Left cardiac atrium (tissue), 4 donors: ENCODE measurements around the gene CPTP. TPM values are rescaled to one million over a fixed set of nuclear protein-coding genes. Genes with fewer than 3 reads are reported as not detected.

Experiments
- ATAC-seq, 2 donors: fragments of 200-7000 bp; cut with Tn5 transposase; one replicate each; pipeline ENCODE4 v1.9.1; 2020; ENCODE audit warnings: mild to moderate bottlenecking in 2 of 2, moderate library complexity in 2 of 2
- DNase-seq: peaks from one replicate; pipeline ENCODE4 v3.0.0-alpha.2; 2020
- intact Hi-C, 2 donors: fragments of 100-400 bp; cut with DNase I; formaldehyde crosslinking; loops; one replicate each; pipeline versions ENCODE4 v1.14.1 to v1.15.1; 2022 to 2023
- total RNA-seq, 2 donors: library from RNA; stranded (reverse); fragmentation: NEBNext Ultra II Directional; extraction: Animal tissue kit (Norgen Biotek cat#: 25700); gene quantifications; one replicate each; pipeline ENCODE4 v1.2.1, GENCODE V29; 2021
- donor health status: DM: no; HTN: yes; CAD: no.
- donor health status: DM: no; HTN: yes; CAD: no; lungs with severe emphysema.
- donor health status: DM: yes; HTN: yes; CAD: no.
- donor health status: Dilated cardiomyopathy.

Gene CPTP
- total RNA-seq, 2 donors from 2014 or later = 31.8 to 32.5 TPM

DNA sequence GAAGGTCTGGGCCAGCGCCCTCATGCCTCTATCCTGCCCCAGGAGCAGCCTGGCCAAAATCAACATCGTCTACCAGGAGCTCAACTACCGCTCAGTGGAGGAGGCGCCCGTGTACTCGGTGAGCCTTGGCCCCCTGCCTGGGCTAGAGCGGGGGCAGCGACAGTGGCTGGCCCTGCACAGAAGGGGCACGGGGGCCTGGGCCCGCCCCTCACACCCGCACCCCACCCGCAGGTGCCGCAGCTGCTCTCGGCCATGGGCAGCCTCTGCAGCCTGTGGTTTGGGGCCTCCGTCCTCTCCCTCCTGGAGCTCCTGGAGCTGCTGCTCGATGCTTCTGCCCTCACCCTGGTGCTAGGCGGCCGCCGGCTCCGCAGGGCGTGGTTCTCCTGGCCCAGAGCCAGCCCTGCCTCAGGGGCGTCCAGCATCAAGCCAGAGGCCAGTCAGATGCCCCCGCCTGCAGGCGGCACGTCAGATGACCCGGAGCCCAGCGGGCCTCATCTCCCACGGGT lies 33.5 kb upstream of the CPTP start:
- DNase-seq (peak; percentile 38), ATAC-seq (peak; percentile 3 to 36)
- intact Hi-C loops = loop anchor here in 1 of 2 donors (2.0 kb wide), 1 partner anchor 168 kb away; no protein-coding TSS in a partner anchor

DNA sequence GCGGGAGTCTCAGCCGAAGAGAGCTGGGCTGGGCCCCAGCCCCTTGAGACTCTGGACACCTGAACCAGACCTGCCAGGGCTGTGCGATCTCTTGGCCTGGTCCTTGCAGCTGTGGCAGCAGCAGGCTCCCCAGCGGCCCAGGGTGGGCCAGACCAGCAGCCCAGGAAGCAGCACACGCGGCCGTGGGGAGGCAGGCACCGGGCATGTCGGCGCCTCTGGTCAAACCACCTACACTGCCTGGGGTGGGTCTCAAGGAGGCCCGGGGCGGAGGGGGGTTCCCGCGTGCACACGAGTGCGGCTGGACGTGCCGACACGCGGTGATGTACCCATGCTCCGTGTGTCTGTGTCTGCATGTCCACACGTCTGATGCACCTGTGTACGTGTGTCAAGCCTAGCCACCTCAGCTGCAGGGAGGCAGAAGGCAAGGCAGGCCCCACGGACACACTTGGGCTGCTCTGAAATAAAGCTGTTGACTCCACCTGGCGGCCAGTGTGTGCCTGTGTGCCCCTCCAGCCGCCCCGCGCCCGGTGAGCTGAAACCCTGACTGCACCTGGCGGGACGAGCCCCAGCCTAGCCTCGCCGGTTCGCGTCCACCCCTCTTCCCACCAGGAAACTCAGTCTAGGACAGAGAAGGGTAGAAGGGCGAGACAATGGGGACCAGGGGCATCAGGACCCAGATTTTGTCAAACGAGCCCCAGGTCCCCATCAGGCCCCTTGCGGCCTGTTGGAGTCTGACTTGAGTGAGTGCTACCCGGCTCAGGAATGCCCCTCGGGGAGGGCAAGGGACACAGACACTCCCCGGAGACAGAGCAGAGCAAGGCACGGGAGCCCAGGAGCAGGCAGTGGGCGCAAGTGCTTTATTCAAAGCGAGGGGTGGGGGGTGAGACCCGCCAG lies 32.8 kb upstream of the CPTP start:
- DNase-seq (peak; percentile 77), ATAC-seq (peak; percentile 69 to 79)
- intact Hi-C loops = loop anchor here in 1 of 2 donors (2.0 kb wide), 1 partner anchor 169 kb away; no protein-coding TSS in a partner anchor

DNA sequence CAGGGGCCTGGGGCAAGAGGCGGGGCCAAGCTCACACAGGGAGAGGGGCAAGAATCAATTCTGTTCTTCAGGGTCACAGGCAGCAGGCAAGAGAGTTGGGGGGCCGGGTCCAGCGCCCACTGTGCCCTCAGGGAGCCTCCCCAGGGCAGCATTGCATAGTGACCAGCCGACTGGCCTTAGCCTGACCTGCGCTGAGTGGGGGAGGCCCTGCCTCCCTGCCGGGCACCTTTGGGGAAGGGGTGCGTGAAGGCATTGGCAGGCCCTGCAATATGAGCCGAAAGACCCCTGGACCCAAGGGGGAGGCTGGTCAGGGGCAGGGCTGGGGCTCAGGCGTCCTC lies 32.2 kb upstream of the CPTP start:
- intact Hi-C loops = no loop called here
- DNase-seq = no peak

DNA sequence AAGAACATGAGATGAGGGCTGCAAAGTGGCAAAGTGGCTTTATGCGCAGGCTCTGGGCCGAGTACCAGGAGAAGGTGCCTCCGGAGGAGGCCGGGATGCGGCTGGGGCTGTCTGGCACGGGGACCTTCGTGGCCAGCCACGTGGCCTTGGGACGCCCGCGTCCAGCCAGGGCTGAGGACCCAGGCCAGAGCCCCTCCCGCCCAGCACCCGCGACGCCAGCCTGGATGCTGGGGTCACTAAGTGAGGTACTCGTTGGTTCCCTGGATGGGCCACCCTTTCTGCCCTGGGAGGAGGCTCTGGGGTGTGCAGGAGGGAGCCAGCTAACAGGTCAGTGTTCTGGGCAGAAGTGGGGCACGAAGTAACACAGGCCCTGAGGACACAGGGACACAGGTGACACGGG lies 31.8 kb upstream of the CPTP start:
- intact Hi-C loops = no loop called here
- peak; percentile 10 for DNase-seq
- peak in 1 of 2 donors; percentile 4 for ATAC-seq

More for the DNA sequence above, 32.2 kb upstream of the CPTP start:
- peak in 1 of 2 donors; percentile 1 for ATAC-seq

DNA sequence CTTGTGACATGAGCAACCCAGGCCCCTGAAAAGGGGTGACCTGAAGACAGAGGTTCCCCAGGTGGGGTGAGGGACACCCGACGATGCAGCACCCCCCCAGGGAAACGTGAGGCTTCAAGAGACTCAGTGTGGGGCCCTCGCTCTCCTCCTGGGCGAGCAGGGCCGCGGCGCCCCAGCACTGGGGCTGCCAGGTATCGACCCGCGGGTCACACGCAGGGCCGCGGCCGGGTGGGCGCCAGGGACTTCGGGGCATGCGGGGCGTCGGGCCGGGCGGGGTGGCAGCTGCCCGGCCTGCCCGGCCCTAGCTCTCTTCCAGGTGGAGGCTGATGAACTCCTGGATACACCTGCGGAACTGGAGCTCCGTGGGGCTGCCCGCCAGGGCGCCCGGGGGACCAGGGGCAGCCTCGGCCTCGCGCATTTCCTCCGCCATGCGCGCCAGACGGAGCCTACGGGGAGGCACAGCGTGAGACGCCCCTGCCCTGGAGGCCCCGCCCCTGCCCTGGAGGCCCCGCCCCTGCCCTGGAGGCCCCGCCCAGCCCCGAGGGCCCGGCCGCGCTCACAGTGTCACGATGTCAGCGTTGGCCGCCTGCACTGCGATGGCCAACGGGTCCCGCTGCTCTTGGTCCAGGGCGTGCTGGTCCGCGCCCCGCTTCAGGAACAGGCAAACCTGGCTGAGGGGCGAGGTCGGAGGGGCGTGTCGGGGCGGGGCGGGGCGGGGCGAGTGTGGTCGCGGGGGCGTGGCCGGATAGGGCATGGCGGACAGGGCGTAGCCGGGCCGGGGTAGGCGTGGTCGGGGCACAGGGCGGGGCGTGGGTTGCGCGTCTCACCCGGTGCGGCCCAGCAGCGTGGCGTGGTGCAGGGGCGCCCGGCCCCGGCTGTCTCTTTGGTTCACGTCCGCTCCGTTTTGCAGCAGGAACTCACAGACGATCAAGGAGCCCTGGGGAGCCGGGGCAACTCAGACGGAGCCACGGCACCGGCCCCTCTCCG lies 31.0 kb upstream of the CPTP start:
- ATAC-seq (peak in 1 of 2 donors; percentile 4), DNase-seq (peak; percentile 26)
- intact Hi-C loops = no loop called here

DNA sequence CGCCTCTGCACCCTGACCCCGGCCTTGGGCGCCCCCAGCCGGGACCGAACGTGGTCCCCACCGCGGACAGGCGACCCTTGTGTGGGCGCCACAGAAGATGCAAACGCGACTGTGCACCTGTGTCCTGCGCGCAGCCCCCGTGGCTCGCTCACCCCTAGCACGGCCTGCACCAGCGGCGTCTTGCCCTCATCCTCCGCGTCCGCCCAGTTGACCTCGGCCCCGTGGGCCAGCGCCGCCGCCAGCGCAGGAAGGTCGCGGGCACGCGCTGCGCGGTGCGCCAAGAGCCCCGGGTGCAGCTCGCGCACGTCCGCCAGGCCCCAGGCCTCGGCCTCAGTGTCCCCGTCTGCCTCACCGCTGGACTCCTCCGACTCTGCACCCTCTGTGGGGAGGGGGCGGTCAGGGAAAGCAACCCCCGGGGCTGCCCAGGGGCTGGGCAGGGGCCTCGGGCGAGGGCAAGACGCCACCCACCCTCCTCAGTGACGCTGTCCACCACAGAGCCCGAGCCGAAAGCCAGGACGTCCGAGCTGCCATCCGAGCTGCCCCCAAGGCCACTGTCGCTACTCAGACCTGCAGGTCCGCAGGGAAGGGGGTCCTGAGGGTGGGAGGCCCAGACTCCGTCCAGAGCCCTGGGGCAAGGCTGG lies 30.2 kb upstream of the CPTP start:
- DNase-seq (no peak), ATAC-seq (no peak)
- intact Hi-C loops = no loop called here

DNA sequence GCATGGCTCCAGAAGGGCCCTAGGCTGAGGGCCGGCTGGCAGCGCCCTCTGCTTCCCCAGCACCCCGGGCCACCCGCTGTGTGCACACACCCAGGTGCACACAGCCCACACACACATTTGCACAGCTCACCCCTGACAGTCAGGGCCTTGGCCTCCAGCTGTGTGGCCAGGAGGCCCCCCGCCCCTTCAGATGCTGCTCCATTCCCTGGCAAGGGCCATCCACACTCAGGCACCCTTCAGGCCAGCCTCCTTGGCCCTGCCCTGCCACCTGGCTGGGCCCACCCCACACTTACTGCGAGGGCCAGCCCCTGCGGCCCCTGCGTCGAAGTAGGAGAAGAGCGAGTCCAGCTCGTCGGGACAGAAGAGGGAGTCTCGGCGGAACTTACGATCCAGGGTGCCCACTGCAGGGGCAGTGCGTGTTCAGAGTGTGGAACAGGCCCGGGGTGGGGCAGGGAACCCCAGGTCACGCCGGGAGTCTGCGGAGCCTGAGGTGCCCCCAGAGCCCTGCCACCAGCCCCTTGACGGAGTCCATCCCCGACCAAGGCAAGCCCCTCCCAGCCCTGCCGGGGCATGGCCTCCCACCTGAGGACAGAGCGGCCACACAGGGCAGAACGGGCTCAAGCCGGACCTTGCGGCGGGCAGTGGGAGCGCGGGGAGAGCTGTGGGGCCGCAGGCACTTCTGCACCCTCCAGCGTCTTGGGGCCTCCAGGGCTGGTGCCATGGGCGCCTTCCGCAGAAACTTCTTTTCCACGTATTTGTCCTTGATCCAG lies 29.3 kb upstream of the CPTP start:
- DNase-seq (no peak), ATAC-seq (no peak)
- intact Hi-C loops = no loop called here

DNA sequence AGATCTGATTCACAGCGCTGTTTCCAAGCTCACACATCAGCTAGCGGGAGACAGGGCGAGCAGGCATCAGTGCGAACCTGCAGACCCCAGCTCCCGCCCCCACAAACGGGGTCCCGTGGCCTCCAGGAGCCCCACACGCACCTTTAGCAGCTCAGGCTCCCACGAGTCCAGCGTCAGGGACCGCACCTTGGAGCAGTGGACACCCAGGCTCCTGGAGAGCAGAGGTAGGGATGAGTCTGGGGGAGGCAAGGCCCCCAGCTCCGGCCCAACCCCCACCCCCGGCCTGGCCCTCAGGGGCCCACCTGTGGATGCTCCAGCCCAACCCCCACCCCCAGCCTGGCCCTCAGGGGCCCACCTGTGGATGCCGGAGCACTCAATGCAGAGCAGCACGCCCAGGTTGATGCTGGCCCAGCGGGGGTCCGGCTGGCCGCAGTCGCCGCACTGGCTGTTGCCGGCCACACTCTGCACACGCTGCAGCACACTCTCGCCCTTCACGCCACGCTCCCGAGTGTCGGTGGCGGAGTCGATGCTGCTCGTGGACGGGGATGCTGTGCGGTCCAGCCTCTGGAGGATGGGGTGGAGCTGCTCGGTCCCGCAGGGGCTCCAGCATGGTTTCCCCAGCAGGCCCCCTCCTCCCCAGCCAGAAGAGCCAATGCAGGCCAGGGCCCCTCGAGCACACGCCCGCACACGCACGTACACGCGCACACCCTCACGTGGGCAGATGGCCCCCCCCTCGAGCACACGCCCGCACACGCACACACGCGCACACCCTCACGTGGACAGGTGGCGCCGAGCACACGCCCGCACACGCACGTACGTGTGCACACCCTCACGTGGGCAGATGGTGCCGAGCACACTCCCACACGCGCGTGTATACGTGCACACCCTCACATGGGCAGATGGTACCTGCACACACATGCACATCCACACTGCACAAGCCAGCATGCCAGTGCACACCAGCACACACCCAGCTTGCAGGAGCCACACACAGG lies 28.2 kb upstream of the CPTP start:
- intact Hi-C loops = no loop called here
- ATAC-seq (no peak), DNase-seq (no peak)

DNA sequence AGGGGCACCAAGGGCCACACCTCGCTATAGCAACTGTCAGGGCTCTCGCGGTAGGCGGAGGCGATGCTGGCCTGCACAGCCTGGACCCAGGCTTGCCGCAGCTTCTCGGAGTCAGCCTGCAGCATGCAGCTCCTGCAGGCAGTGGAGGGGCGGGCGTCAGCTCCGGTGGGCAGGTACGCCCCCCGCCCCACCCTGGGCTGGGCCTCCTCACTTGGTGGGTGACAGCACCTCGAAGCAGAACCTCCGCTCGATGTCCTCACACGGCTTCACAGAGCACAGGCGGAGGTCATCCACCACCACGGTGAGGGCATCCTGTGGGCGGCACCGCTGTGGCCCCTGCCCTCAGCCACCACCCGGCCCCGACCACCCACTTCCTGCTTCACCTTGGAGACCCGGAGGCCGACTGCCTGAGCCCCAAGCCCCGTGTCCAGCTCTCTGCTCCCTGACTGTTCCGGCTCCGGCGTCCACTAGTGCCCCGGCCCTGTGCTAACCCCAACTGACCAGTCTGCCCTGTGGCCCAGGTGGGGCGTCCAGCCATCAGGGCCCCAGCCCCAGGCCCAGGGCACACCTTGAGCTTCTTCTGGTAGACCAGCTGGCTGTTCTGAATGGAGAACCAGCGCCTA lies 26.7 kb upstream of the CPTP start:
- no peak for ATAC-seq
- intact Hi-C loops = no loop called here

DNA sequence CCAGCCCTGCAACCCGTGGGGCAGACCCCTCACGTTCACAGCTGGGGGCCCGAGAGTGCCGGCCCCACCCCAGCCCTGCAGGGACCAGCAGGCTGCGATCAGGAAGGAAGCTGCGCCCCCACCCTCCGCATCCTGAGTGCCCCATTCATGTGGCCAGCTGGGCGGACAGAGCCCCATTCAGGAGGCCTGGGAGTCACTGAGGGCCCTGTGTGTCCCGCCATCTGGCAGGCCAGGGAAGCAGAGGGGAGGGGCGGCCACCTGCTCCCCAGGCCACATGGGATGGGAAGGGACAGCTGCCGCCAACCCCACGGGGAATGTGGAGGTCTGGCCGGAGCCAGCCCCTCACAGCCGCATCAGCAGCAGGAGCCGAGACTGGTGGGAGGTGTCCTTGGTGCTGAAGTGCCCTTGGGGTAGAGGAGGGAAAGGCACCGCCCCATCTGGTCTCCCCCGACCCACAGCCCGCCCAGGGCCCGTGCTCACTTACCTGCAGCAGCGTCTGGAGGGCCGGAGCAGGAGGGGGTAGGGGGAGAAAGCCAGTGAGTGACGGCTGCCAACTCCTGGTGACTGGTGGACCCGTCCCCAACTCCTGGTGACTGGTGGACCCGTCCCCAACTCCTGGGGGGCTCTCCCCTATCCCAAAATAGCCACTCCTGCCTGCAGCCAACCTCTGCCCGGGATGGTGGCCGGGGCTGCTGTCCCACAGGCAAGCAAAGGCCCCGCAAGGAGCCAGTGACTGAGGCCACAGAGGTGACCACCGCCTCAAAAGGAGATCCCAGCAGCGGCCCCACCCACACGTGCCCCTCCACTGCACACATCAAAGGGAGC lies 25.5 kb upstream of the CPTP start:
- intact Hi-C loops = no loop called here
- peak; percentile 1 to 23 for ATAC-seq
- DNase-seq = no peak

More for the DNA sequence above, 26.7 kb upstream of the CPTP start:
- no peak for DNase-seq

DNA sequence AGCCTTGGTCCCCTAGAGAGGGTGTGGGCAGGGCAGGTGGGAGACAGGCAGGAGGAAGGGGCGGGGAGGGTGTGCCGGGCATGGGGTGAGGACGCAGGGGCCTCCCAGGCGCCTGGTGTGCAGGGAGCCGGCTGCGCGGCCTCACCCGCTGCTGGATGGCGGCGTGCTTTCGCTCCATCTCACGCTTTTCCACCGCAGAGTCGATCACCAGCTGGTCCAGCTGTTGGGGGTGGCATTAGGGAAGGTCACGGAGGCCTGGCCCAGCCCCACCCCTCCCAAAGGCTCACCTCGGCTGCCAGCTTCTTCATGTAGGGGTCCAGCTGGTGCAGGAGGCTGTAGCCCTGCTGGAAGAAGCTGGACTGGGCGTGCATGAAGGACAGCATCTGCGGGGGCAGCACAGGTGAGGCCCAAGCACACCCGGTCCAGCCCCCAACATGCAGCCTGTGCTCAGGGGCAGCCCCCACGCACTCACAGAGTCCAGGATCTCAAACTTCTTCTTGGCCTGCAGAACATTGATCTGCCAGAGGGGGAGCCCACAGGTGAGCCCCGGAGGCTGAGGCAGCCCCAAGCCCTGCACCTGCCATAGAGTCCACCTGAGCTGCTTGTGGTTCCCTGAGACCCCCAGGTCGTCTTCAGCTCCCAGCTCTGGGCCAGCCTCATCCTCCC lies 24.8 kb upstream of the CPTP start:
- intact Hi-C loops = no loop called here
- ATAC-seq (no peak), DNase-seq (no peak)

DNA sequence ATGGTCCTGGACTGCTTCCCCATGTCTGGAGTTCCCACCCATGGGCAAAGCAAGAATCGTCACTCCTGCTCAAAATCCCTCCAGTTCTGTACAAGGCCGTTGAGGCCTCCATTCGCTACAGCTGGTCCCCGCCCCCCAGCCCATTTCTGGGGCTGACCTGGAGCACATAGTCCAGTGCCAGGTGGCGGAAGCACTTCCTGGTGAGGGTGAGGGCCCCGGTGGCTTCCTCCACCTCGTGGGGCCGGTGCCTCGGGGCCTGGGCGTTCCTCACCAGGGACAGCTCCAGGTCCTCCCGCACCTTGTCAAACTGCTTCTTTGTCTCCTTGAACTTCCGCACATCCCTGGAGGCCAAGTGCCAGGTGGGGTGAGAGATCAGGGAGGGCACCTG lies 24.3 kb upstream of the CPTP start:
- no peak for ATAC-seq
- DNase-seq = no peak
- intact Hi-C loops = no loop called here

DNA sequence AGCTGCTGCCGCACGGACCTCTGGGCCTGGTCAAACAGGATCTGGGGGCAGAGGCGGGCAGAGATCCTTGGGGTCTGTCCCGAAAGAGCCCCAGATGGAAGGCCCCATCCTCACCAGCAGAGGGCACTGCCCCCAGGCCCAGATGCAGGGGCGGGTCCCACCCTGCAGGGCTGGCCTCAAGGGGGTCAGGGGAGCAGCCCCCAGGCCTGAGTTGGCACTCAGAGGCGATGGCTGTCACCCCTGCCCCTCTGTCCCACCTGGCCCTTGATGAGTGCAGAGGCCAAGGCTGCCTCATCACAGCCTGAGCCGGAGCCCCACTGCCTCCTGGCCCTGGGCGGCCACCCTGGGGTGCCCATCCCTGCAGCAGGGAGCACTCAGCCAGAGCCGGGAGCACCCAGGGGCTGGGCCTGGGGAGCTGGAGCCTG lies 22.6 kb upstream of the CPTP start:
- ATAC-seq (no peak), DNase-seq (no peak)
- intact Hi-C loops = no loop called here

DNA sequence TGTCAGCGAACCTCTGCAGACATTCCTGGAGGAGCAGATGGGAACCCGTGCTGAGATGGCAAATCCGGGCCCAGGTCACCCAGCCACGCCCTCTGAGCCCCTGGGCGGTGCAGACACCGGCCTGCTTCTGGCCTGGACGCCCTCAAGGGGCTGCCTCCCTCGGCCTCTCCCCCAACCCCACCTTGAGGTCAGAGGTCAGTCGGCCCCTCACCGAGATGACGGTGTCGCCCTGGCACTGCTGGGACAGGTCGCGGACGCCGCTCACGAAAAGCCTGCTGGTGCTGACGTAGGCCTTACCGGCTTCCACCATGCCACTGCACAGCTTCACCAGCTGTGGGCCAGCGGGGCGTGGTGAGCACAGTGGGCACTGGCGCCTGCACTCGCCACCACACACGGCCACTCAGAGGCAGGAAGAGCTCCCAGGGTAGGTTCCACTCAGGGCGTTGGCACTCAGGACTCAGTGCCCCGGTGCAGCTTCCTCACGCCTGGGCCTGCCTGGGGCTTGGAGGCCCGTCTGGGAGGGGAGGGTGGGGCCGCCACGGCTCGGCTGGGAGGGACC lies 21.6 kb upstream of the CPTP start:
- intact Hi-C loops = no loop called here
- no peak for ATAC-seq
- no peak for DNase-seq

DNA sequence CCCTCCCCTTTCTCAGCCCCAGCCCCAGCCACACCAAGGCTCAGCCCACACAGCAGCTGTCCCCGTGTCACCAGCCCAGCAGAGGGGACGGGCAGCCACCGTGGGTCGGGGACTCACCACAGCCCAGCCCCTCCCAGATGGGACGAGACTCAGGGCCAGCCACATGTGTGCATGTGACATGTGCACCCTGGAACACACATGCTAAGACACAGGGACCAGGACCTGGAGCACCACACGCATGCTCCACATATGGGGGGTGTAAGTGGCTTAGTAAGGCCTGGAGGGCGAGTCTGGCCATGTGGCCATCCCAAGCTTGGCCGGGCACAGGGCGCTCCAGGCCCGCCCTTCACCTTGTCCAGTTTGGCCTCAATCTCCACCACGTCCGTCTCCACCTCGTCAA lies 20.9 kb upstream of the CPTP start:
- no peak for DNase-seq
- intact Hi-C loops = no loop called here
- no peak for ATAC-seq
